ENCODE measurements around the gene SETD7.

- TF ChIP-seq EZH2 (IDR thresholded peaks at IDR 0.05; ENCODE audit: low read length, missing control alignments) (no peak), CTCF (conservative IDR thresholded peaks at IDR 0.05 in 1 of 2, IDR thresholded peaks at IDR 0.05 in 1 of 2; ENCODE audit: low read depth in 1 of 2, low read length in 2 of 2) (no peak)
These were observed 67.6 kb downstream of the SETD7 start for GRCh38 chr4:139488442-139488841.

Data from fibroblast of lung (primary cell).